ENCODE results near the gene DNHD1. TPM values are rescaled to one million over a fixed set of nuclear protein-coding genes. Genes with fewer than 3 reads are reported as not detected.

Gene DNHD1
- total and polyA plus RNA-seq, 2 of the 4 experiments (the other 2 are of a cell fraction) = 1.8 to 3.6 TPM

DNA sequence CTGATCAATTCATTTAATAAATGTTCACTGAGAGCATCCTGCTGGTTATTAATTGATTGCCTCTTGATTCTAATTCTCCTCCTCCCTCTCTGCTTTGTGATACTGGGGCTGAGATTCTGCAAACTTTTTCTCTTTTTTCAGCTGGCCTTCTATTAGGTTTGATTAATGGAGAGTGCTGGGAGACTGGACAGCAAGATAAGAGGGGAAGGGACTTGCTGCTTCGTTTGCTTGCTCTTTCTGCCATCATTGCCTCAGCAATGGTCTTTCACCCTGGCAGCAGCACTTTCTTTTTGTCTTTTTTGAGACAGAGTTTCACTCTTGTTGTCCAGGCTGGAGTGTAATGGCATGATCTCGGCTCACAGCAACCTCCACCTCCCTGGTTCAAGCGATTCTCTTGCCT lies 7.1 kb downstream of the DNHD1 start:
- Histone ChIP-seq H2AK5ac (ENCODE audit: low read depth, low read length) (no peak overlapping the region), H3K4me3 (ENCODE audit: insufficient read depth, low read depth, low read length) (no peak overlapping the region), H3K14ac (replicated peaks; ENCODE audit: low read depth, low read length) (no peak overlapping the region), H3K36me3 (ENCODE audit: control insufficient read depth, insufficient read depth, low read length) (peaks cover 7% of the 10 kb centered on the region), H3K9me3 (ENCODE audit: control insufficient read depth, insufficient read depth, low read length) (no peaks in the 10 kb centered on the region), H2BK15ac (ENCODE audit: low read depth, low read length) (no peak overlapping the region), H3K23ac (ENCODE audit: low read depth, low read length) (no peak overlapping the region), H3K9me1 (ENCODE audit: insufficient read depth, low read length) (peaks cover 3% of the 10 kb centered on the region; the same call in 1 of the 2 replicates), H3K9ac (ENCODE audit: low read depth, low read length) (no peak overlapping the region), H2AK9ac (replicated peaks; ENCODE audit: low read depth, low read length, poor library complexity) (no peak overlapping the region), H2BK120ac (ENCODE audit: low read depth, low read length) (no peak overlapping the region), H3K18ac (ENCODE audit: low read depth, low read length) (no peak overlapping the region), H3K56ac (ENCODE audit: extremely low read depth, insufficient read depth, low read length) (no peak overlapping the region), H3K4ac (ENCODE audit: low read depth, low read length) (no peak overlapping the region), H3K4me2 (ENCODE audit: low read depth, low read length) (no peak overlapping the region), H4K5ac (ENCODE audit: low read depth, low read length) (no peak overlapping the region), H4K20me1 (ENCODE audit: insufficient read depth, low read length) (no peaks in the 10 kb centered on the region), H4K8ac (ENCODE audit: low read depth in 2 of 2, low read length in 2 of 2) (no peak overlapping the region), H3K27ac (ENCODE audit: insufficient read depth, low read length) (no peak overlapping the region), H3K79me1 (ENCODE audit: low read depth in 1 of 2, low read length in 2 of 2) (no peaks in the 10 kb centered on the region; a peak in 1 of 4 replicates), H2AFZ (replicated peaks; ENCODE audit: low read length, poor library complexity) (no peak overlapping the region), H2BK5ac (ENCODE audit: low read depth, low read length, poor library complexity, severe bottlenecking) (no peak overlapping the region), H3K27me3 (ENCODE audit: control insufficient read depth, insufficient read depth, low read length) (no peaks in the 10 kb centered on the region), H2BK20ac (ENCODE audit: low read depth, low read length) (no peak overlapping the region), H4K91ac (ENCODE audit: insufficient read depth, low read depth, low read length) (no peak overlapping the region), H3K4me1 (ENCODE audit: control insufficient read depth, insufficient read depth, low read length) (no peaks in the 10 kb centered on the region)
- DNase-seq = no peak
- ChIA-PET POLR2A (ENCODE audit: unreplicated experiment) (no interaction called here), CTCF (interaction anchor here (0.6 to 3.1 kb wide), 2 partner anchors 27 to 125 kb away, joined by 3 to 16 read pairs; no protein-coding TSS in a partner anchor)
- TF ChIP-seq CHD1 (IDR thresholded peaks at IDR 0.05; ENCODE audit: low read depth, low read length) (no peak), MAZ (IDR thresholded peaks at IDR 0.05; ENCODE audit: borderline replicate concordance, low read depth, low read length) (no peak), RFX5 (IDR thresholded peaks at IDR 0.05; ENCODE audit: low read depth, low read length) (no peak), ELK1 (IDR thresholded peaks at IDR 0.05; ENCODE audit: borderline replicate concordance, low read depth, low read length) (no peak), RAD21 (IDR thresholded peaks at IDR 0.05; ENCODE audit: low read length) (no peak), BHLHE40 (IDR thresholded peaks at IDR 0.05; ENCODE audit: low read depth, low read length) (no peak), SMC3 (IDR thresholded peaks at IDR 0.05; ENCODE audit: low read depth, low read length) (no peak), FOS (IDR thresholded peaks at IDR 0.05; ENCODE audit: low read depth, low read length) (no peak), CEBPB (IDR thresholded peaks at IDR 0.05; ENCODE audit: low read depth, low read length) (no peak), POLR2A (IDR thresholded peaks at IDR 0.05; ENCODE audit: low read depth, low read length) (no peak), MXI1 (IDR thresholded peaks at IDR 0.05; ENCODE audit: borderline replicate concordance, low read depth, low read length) (no peak), NFE2L2 (IDR thresholded peaks at IDR 0.05; ENCODE audit: low read depth, low read length) (no peak), MAFK (IDR thresholded peaks at IDR 0.05; ENCODE audit: low read depth, low read length) (no peak), RCOR1 (IDR thresholded peaks at IDR 0.05; ENCODE audit: insufficient replicate concordance, low read length) (no peak)
- TF ChIP-seq, protein P1, sequence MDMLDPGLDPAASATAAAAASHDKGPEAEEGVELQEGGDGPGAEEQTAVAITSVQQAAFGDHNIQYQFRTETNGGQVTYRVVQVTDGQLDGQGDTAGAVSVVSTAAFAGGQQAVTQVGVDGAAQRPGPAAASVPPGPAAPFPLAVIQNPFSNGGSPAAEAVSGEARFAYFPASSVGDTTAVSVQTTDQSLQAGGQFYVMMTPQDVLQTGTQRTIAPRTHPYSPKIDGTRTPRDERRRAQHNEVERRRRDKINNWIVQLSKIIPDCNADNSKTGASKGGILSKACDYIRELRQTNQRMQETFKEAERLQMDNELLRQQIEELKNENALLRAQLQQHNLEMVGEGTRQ (IDR thresholded peaks at IDR 0.05; ENCODE audit: low read depth, low read length) = no peak
- TF ChIP-seq, protein P2, sequence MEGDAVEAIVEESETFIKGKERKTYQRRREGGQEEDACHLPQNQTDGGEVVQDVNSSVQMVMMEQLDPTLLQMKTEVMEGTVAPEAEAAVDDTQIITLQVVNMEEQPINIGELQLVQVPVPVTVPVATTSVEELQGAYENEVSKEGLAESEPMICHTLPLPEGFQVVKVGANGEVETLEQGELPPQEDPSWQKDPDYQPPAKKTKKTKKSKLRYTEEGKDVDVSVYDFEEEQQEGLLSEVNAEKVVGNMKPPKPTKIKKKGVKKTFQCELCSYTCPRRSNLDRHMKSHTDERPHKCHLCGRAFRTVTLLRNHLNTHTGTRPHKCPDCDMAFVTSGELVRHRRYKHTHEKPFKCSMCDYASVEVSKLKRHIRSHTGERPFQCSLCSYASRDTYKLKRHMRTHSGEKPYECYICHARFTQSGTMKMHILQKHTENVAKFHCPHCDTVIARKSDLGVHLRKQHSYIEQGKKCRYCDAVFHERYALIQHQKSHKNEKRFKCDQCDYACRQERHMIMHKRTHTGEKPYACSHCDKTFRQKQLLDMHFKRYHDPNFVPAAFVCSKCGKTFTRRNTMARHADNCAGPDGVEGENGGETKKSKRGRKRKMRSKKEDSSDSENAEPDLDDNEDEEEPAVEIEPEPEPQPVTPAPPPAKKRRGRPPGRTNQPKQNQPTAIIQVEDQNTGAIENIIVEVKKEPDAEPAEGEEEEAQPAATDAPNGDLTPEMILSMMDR (conservative IDR thresholded peaks at IDR 0.05; ENCODE audit: low read depth, low read length) = no peak
- dilution Hi-C loops (cut with HindIII; ENCODE audit: low sequenced_read_pairs, unreplicated experiment) = no loop called here
- intact Hi-C loops (cut with micrococcal nuclease) = no loop called here
- in situ Hi-C loops (cut with MboI; ENCODE audit: low sequenced_read_pairs) = no loop called here
- WGBS, 2 experiments (ENCODE audit: extremely low coverage in 2 of 2, insufficient read length in 1 of 2) = no CpG with 5 or more reads among the region's 3 CpGs
- no TSS peak for BruUV-seq (replicated peaks)
- no peak for ATAC-seq (ENCODE audit: low read depth)
